SK-N-MC (cell line): ENCODE measurements around the gene OR6Q1.

Experiments
- EZH2 ChIP-seq: fragments of 200-600 bp; sonication (generic); IDR thresholded peaks from one replicate; pipeline ENCODE4 v1.6.1; 2017; ENCODE audit warnings: antibody characterized with exemption
- FOXP2 ChIP-seq: optimal IDR thresholded peaks from 2 replicates; pipeline ENCODE3; 2011; ENCODE audit warnings: mild to moderate bottlenecking, moderate library complexity; ENCODE audit not compliant: insufficient read depth; ENCODE audit errors: extremely low read length, control extremely low read depth
- POLR2AphosphoS5 ChIP-seq: IDR thresholded peaks from 2 replicates; pipeline ENCODE4 v1.6.1; 2012; ENCODE audit warnings: mild to moderate bottlenecking, low read depth, low read length, borderline replicate concordance

- TF ChIP-seq POLR2AphosphoS5 (no peak), EZH2 (no peak), FOXP2 (no peak)
Observed at GRCh38 chr11:58067685-58068084, 36.9 kb downstream of the OR6Q1 start.
